GM12865 (cell line): ENCODE data around the gene TPP1.

Source experiments
- DNase-seq: peaks from one replicate; pipeline ENCODE4 v3.0.0; 2010; ENCODE audit warnings: low read depth
- H3K4me3 ChIP-seq: 2 replicates; pipeline ENCODE4 v1.5.1; 2011; ENCODE audit warnings: mild to moderate bottlenecking, low read depth, low read length, control low read depth
- TF ChIP-seq, protein P1 (sequence below): IDR thresholded peaks from 2 replicates; pipeline ENCODE4 v1.5.1; 2011; ENCODE audit warnings: low read length, control low read depth, low read depth, inconsistent platforms; ENCODE audit not compliant: insufficient read depth; ENCODE audit errors: missing control alignments

Gene TPP1

DNA sequence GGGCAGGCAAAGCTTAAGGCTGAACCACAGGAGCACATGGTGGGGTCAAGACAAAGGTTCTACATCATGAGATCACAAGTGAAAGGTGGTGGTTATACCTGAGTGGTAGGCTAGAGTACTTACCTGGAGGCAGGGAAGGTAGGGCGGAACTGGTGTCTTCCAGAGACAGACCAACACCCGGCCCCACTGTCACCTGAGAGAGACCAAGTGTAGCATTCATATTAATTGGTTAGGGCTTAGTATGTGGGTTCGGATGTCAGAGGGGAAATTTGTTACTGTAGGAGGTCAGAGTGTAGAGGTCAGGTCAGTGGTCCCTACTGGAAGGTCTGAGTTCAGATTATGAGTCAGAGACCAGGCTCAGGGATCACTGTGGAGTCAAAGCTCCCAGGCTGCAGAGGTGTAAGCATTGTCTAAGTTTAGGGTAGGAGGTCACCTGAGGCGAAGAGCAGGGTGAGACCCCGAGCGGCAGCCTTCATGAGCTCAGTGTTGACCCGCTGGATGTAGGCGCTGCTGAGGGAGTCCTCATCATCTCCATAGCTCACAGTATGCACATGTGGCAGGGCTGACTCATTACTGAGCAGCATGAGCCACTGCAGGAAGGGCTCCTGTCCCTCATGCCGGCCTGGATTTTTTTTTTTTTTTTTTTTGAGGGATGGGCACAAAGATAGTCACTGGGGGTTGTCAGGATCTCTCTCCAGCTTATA, 3.2 kb downstream of the TPP1 start:
- DNase-seq = no peak
- H3K4me3 ChIP-seq = no peak overlapping the region
- TF ChIP-seq, protein P1, sequence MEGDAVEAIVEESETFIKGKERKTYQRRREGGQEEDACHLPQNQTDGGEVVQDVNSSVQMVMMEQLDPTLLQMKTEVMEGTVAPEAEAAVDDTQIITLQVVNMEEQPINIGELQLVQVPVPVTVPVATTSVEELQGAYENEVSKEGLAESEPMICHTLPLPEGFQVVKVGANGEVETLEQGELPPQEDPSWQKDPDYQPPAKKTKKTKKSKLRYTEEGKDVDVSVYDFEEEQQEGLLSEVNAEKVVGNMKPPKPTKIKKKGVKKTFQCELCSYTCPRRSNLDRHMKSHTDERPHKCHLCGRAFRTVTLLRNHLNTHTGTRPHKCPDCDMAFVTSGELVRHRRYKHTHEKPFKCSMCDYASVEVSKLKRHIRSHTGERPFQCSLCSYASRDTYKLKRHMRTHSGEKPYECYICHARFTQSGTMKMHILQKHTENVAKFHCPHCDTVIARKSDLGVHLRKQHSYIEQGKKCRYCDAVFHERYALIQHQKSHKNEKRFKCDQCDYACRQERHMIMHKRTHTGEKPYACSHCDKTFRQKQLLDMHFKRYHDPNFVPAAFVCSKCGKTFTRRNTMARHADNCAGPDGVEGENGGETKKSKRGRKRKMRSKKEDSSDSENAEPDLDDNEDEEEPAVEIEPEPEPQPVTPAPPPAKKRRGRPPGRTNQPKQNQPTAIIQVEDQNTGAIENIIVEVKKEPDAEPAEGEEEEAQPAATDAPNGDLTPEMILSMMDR = no peak

DNA sequence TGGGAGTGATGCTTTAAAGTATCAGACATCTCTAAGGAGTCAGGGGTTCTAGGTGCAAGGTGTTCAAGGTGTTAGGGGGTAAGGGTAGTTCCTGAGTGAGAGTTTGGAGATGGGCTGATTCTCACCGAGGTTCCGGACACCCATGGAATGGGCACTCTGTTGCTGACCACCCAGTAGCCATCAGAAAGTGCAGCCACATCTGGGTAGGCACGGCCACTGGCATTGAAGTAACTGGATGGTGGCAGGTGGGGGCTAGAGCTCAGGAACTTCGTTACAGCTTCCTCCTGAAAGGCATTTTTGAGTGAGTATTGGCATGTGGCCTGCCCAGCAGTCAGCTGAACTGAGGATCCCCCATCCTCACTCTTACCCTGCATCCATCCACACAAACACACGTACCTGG, 4.2 kb downstream of the TPP1 start:
- DNase-seq = no peak
- TF ChIP-seq, protein P1 = no peak
- no peak overlapping the region for H3K4me3 ChIP-seq

DNA sequence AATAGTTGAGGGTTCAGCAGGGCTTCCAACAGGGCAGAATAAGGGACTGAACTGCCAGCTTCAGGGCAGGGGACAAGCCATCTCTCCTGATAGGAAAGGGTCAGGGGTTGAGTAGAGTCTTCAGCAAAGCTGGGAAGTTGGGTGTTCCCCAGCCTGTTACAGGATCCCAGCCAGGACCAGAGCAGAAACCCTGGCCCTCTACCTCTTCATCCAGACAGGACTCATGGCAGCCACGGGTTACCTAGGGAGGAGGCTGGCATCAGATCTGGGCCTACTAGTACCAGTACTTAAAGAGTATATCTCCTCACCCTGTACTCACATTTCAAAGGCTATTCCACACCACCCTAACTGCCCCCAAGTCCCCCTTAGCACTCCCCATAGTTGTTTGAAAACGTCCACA, 4.8 kb downstream of the TPP1 start:
- TF ChIP-seq, protein P1 = no peak
- no peak for DNase-seq
- no peak overlapping the region for H3K4me3 ChIP-seq

DNA sequence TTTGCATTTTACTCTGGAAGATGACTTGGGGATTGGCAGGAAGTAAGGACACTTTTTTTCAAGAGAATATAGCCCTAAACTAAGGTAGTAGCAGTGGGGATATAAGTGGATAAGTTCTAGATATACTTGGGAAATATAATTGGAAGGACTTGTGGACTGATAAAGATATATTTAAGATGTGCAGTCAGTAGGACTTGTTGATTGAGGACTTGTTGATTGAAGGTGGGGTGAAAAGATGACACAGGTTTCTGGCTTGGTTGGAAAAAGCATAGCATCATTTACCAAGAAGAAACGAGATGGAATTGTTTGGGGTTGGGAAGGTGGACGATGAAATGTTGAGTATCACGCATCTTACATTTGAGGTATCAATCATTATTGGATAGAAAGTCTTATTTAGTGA, 5.7 kb downstream of the TPP1 start:
- H3K4me3 ChIP-seq = no peak overlapping the region
- TF ChIP-seq, protein P1 = no peak
- no peak for DNase-seq

DNA sequence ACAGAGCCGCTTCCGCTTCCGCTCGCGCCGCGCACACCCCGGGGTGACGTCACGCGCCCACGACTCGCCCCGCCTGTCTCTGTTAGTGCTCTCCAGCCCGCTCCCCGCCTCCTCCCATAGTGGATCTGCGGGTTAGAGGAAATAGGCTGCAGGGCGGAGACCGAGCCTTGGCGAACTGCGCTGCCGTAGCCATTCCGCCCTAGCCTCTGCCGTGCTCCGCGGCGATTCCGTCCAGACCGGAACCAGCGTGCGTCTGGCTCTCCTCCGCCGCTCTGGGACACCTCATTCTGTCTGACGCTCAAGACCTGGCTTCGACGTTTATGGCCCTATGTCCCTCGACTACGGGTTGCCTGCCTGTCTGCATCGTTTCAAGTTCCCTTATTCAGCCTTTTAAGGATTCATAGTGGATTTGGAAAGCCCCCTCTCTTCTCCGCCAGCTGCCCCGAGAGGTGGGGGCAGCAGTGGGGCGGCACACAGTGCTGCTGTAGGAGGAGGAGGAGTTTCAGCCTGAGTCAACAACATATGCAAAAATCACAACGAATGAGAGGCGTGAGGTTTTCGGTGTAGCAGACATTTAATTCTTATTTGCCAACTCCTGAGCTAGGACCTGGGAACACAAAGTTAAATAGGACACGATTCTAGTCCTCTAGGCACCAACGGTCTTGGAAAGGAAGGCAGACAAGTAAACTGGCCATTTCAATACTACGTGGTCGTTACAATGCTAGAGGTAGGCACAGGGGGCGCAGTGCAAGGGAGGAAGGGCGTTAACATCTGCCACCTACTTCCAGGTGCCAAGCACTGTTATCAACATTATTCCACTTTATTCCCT, 6.8 kb downstream of the TPP1 start, which contains the start of gene TAF10:
Gene TAF10, minus strand, starts transcription at position 4 of the 829 bp plus-strand sequence. CDS start 27 bp downstream, outside the sequence.
- peak; percentile 96 for DNase-seq
- H3K4me3 ChIP-seq = peak within 1 kb of the TSS; percentile 84
- TF ChIP-seq, protein P1 = peak; percentile 63

DNA sequence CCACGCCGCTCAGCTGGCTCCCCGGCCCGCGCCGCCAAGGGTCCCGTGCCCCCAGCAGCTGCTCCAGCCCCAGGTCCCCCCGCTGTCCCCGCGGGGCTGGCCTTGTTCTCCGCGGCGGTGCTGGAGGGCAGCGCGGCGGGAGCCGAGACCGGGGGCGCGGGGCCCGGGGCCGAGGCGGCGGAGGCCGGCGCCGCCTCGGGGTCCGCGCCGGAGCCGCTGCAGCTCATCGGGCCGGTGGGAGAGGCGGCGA, 7.3 kb downstream of the TPP1 start:
- TF ChIP-seq, protein P1 = no peak
- DNase-seq = no peak
- peak overlapping the region; percentile 84 for H3K4me3 ChIP-seq
